GM12875 (cell line): ENCODE results near the gene PATJ.

ENCODE experiments used
- H3K4me3 ChIP-seq: one replicate; pipeline ENCODE4 v1.5.1; 2011; ENCODE audit warnings: low read depth, low read length, control low read depth
- TF ChIP-seq, protein P1 (sequence below): IDR thresholded peaks from 2 replicates; pipeline ENCODE4 v1.5.1; 2011; ENCODE audit warnings: low read depth, mild to moderate bottlenecking, control low read depth, inconsistent platforms, low read length, moderate library complexity, borderline replicate concordance; ENCODE audit not compliant: insufficient read depth

The PATJ gene

DNA sequence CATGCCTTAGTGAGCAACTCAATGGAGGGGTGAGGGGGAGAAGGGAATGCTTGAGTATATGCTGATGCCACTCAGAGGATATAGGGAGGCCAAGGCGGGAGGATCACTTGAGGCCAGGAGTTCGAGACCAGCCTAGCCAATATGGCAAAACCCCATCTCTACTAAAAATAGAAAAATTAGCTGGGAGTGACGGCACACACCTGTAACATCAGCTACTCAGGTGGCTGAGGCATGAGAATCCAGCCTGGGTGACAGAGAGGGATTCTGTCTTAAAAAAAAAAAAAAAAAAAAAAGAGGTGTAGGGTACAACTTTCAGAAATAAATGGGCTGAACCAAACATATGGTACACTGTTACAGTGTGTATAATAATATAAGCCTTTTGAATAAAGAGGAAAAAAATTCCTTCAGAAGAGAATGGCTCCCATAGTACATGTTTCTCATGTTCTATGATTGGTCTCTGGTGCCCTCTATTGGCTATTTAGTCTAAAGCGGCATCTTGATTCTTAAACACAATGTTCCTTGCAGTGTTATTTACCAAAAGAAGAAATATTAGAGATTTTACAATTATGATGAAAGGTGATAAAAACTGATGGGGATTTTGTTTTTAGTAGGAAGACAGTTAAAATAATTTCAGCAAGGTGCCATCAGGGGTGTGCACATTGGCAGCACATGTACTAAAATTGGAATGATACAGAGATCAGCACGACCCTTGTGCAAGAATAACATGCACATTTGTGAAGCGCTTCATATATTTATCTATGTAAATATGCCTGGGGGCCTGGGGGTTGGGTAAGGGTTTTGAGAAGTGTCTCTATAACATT lies 109.8 kb downstream of the PATJ start:
- TF ChIP-seq, protein P1, sequence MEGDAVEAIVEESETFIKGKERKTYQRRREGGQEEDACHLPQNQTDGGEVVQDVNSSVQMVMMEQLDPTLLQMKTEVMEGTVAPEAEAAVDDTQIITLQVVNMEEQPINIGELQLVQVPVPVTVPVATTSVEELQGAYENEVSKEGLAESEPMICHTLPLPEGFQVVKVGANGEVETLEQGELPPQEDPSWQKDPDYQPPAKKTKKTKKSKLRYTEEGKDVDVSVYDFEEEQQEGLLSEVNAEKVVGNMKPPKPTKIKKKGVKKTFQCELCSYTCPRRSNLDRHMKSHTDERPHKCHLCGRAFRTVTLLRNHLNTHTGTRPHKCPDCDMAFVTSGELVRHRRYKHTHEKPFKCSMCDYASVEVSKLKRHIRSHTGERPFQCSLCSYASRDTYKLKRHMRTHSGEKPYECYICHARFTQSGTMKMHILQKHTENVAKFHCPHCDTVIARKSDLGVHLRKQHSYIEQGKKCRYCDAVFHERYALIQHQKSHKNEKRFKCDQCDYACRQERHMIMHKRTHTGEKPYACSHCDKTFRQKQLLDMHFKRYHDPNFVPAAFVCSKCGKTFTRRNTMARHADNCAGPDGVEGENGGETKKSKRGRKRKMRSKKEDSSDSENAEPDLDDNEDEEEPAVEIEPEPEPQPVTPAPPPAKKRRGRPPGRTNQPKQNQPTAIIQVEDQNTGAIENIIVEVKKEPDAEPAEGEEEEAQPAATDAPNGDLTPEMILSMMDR: peak; percentile 48; the same call in 1 of the 2 replicates
- H3K4me3 ChIP-seq: no peak overlapping the region

DNA sequence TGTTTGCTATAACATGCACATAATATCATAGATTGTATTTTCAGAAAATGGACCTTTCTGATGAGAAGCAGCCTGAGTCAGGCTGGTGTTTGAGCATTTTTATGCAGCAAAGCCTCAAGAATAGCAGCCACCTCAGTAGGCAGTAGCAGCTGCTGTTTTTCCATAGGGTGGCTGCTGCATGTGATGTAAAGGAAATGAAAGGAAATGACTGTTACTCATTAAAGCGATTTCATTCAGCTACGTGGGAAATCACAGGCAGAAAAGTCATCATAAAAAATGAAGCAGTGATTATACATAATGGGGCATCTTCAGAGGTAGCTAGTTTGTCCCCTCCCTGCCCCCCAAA lies 110.4 kb downstream of the PATJ start:
- TF ChIP-seq, protein P1: no peak
- H3K4me3 ChIP-seq: no peak overlapping the region

DNA sequence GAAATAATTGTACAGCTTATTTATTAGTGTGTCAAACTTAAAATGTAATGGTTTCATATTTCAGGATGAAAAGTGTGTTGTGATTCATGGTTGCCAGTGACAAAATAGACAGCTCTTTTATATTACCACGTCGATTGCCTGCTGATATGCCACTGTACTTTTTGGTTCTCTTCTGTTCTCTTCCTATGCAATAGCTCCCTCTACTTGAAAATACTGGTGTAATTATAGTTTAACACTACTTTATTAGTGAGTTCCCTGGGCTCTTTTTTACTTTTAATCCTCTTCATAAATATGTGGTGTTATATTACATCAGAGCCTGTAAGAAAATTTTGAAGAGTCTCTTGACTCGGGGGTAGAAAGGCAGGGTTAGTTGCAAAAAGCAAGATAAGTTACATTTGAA lies 111.3 kb downstream of the PATJ start:
- TF ChIP-seq, protein P1: no peak
- H3K4me3 ChIP-seq: no peak overlapping the region

DNA sequence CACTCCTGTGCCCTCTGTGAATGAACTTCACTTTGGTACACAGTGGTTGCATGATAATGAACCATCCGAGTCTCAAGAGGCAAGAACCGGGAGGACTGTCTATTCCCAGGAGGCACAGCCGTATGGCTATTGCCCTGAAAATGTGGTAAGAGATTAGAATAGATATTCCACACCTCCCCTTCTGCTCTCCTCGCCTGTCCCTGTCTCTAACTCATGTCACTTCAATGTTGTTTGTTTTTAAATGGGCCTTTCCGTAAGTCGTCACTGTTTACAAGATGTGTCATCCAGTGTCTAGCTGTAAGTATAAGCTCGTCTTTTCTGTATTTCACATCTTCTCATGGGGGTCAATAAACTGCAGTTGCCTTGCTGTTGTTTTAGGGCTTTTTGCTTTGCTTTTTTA lies 122.2 kb downstream of the PATJ start:
- H3K4me3 ChIP-seq: no peak overlapping the region
- TF ChIP-seq, protein P1: no peak

DNA sequence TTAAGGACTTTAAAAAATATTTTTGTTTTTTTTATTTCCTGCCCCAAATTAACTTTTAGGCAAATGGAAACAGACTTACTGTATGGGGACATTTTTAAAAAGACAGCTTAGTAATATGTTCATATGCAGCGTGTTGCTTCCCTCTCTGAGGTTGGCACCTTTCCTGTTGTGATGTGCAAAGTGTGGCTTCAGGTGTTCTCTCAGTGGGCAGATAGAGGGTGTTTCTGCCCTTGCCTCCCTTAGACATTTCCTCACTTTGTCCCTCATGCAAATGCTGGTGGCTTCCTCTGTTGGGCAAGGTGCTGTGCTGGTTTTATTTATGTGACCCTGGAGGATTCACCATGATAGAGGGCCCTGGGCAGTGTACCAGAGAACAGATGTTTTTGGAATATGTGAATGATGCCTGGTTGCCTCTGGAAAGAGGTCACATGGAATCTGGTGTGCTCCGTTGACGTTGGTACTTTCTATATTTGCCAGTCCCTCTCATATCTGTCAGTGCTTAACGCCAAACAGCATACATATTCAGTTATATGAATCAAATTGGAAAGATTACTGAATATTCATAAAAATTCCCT lies 123.5 kb downstream of the PATJ start:
- TF ChIP-seq, protein P1: no peak
- H3K4me3 ChIP-seq: no peak overlapping the region

DNA sequence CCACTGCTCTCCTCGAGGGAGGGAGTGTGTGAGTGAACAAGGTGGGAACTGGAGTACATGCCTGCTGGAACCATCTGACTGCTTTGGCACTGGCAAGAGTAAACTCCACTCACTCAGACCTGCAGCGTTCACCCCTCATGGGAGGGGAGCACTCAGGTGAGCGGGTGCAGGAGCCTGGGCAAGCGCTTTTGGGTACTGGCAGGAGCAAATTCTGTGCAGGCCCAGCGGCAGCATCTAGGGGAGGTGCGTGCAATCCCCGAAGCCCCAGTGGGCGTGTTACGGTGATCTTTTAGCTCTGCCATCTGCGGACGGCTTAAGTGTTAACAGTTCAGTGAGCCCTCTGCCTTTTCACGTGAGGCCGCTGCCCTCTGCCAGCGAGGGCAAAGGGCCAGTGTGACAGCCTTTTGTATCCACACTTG lies 127.4 kb downstream of the PATJ start:
- TF ChIP-seq, protein P1: no peak
- no peak overlapping the region for H3K4me3 ChIP-seq

DNA sequence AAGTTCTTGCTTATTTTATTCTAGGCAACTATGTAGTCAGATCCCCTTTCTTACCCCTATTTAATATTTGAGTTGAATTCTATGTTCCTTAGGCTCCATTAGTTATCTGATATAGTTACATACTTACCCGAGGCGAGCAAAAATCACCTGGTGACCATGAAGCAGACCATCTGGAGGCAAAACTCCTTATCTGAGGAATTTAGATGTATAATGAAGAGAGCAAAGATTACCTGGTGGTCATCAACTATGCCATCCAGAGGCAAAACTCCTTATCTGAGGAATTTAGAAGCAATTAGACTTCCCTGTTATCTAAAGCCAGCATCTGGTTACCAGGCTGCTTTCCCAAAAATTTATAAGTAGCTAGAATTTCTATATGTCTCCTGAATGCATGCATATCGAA lies 129.9 kb downstream of the PATJ start:
- H3K4me3 ChIP-seq: no peak overlapping the region
- TF ChIP-seq, protein P1: no peak
